Fibroblast of villous mesenchyme (primary cell): ENCODE results near the gene ZMYND10. TPM values are rescaled to one million over a fixed set of nuclear protein-coding genes. Genes with fewer than 3 reads are reported as not detected.

ENCODE experiments used
- DNase-seq: peaks from one replicate; pipeline ENCODE4 v3.0.0-alpha.2; 2010; ENCODE audit warnings: low read depth
- H3K4me3 ChIP-seq: 2 replicates; pipeline ENCODE4 v1.5.1; 2011; ENCODE audit warnings: low read depth, mild to moderate bottlenecking, low read length
- CTCF ChIP-seq: IDR thresholded peaks from 2 replicates; pipeline ENCODE4 v1.5.1; 2012; ENCODE audit warnings: low read depth, mild to moderate bottlenecking, low read length; ENCODE audit not compliant: insufficient read depth
- total RNA-seq: library from RNA; depleted of rRNA; stranded (reverse); fragments of >200 nt; gene quantifications from 2 replicates; pipeline ENCODE4 v1.2.3, GENCODE V29; 2012

Gene ZMYND10
- total RNA-seq, 1 donor = 1.3 TPM

GRCh38 chr3:50340448-50341329 lies 4.8 kb downstream of the ZMYND10 start, which contains the start of gene RASSF1:
RASSF1 (minus strand) TSS chr3:50340836; CDS start chr3:50340805, 31 bp downstream.
- H3K4me3 ChIP-seq = peak within 1 kb of the TSS; percentile 58
- peak; percentile 64 for DNase-seq
- no peak for TF ChIP-seq CTCF

- no peak for DNase-seq
- peak overlapping the region; percentile 58 for H3K4me3 ChIP-seq
- no peak for TF ChIP-seq CTCF
Observed at GRCh38 chr3:50340147-50340447, 5.4 kb downstream of the ZMYND10 start.

DNA sequence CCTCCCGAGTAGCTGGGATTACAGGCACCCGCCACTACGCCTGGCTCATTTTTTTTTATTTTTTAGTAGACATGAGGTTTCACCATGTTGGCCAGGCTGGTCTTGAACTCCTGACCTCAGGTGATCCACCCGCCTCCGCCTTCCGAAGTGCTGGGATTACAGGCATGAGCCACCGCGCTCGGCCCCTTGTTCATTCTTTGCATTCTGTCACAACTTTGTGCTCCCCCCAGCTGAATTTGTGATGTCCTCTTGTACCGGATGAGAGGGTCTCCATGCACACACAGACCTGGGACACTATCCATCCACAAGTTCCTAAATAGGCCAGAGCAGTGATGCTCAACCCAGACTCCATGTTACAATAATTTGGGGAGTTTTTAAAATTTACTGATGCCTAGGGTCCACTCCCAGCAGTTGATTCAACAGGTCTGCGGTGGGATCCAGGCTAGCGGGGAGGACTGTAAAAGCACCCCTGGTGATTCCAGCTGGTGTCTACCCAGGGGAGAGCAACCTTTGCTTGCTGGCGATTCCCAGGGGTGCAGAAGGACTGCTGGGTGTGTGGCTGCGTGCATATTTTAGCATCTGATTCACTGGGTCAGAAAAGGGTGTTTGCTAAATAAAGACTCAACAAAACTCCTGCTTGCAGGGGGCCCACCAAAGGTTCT lies 5.9 kb downstream of the ZMYND10 start:
- DNase-seq = peak; percentile 67
- peak overlapping the region; percentile 58 for H3K4me3 ChIP-seq
- TF ChIP-seq CTCF = no peak

DNA sequence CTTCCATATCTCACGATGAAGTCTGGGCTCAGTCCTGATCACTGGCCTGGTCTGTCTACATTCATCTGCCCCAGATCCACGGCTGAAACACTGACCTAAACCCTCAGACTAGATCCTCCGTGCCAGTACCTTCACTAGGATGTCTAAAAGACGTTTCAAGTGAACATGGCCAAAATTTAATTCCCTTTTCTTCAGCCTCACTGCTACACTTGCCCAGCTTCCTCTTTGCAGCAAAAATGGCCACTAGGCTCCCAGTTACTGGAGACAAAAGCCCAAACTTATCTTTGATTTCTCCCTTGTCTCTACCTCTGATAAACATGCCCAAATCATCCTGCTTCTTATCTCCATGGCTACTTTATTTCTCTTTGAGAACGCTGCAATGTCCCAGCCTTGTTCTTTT lies 6.6 kb downstream of the ZMYND10 start:
- DNase-seq = no peak
- no peak for TF ChIP-seq CTCF
- no peak overlapping the region for H3K4me3 ChIP-seq

- no peak for TF ChIP-seq CTCF
- H3K4me3 ChIP-seq = peak overlapping the region; percentile 85
- peak; percentile 100 for DNase-seq
Observed at GRCh38 chr3:50337175-50337861, 8.2 kb downstream of the ZMYND10 start.

DNA sequence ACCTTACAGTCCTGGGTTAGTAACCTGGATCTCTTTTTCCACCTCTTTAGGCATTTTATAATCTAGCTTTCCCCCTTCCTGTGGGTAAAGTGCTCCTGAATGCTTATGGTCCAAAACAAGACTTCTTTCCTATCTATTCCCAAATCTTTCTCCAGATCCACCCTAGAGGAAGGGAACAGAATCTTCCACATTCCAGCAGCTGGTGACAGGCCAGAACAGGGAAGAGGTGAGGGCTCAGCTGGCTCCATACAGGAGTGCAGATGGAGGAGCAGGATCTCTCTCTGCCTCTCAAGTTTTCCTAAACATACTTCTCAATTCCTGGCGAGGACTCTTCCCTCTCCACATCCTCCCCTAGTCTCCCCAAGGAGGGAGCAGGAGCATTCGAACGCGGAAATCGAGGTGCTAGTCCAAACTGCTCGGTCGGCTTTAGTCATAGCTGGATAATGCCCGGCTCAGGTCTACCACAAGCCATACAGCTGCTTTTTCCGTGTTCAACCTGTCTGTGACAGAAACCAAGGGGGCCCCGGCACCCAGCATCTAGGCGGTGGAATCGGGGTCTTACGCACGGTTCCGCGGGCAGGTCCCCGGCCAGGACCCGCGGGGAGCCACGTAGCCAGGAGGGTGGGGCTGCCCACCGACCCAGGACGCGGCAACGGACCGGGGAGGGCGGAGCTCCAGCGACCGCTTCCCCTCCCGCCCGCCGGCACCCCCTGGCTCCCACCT lies 8.9 kb downstream of the ZMYND10 start:
- TF ChIP-seq CTCF = no peak
- DNase-seq = no peak
- peak overlapping the region; percentile 85 for H3K4me3 ChIP-seq
